Measurements from ENCODE around the gene MTFR1L. TPM values are rescaled to one million over a fixed set of nuclear protein-coding genes. Genes with fewer than 3 reads are reported as not detected.

The MTFR1L gene
- total RNA-seq, 1 experiment from 2014 or later, result 32.5 TPM

GRCh38 chr1:25782608-25783201 lies 37.0 kb upstream of the MTFR1L start:
- Histone ChIP-seq H3K14ac (ENCODE audit: insufficient read depth, low read length) (no peak overlapping the region; the same call in 1 of the 2 replicates), H3K27ac (ENCODE audit: insufficient read length, low read depth, low read length) (no peak overlapping the region), H2AK5ac (ENCODE audit: insufficient read length, low read length) (no peak overlapping the region), H4K5ac (ENCODE audit: insufficient read length, low read depth, low read length) (no peak overlapping the region), H2BK5ac (ENCODE audit: insufficient read length, low read length) (no peak overlapping the region), H3K4ac (ENCODE audit: low read depth, low read length) (no peak overlapping the region), H4K91ac (ENCODE audit: insufficient read length, low read depth, low read length) (no peak overlapping the region), H2BK12ac (ENCODE audit: insufficient read length, low read depth, low read length) (no peak overlapping the region), H3T11ph (ENCODE audit: low read length) (no peak overlapping the region), H4K20me1 (ENCODE audit: control insufficient read depth, insufficient read depth, insufficient read length) (no peaks in the 10 kb centered on the region), H2BK15ac (ENCODE audit: low read depth, low read length) (no peak overlapping the region), H2BK20ac (ENCODE audit: low read depth, low read length, poor library complexity, severe bottlenecking) (no peak overlapping the region), H2BK120ac (ENCODE audit: low read depth, low read length, poor library complexity, severe bottlenecking) (no peak overlapping the region), H3K9ac (ENCODE audit: extremely low read depth, insufficient read length, low read length) (no peak overlapping the region), H3K56ac (ENCODE audit: insufficient read length, low read depth, low read length) (no peak overlapping the region), H3K4me2 (ENCODE audit: insufficient read depth, insufficient read length, low read length) (no peak overlapping the region), H4K8ac (replicated peaks; ENCODE audit: insufficient read length, low read depth, low read length) (no peak overlapping the region), H3K23me2 (ENCODE audit: insufficient read length, low read depth, low read length, poor library complexity, severe bottlenecking) (no peaks in the 10 kb centered on the region), H3K79me2 (ENCODE audit: insufficient read depth, low read length) (no peaks in the 10 kb centered on the region), H3K79me1 (ENCODE audit: insufficient read depth, low read depth, low read length, poor library complexity, severe bottlenecking) (no peaks in the 10 kb centered on the region), H3K4me1 (ENCODE audit: insufficient read depth, low read length) (peaks cover 11% of the 10 kb centered on the region; the same call in 1 of the 2 replicates), H3K23ac (ENCODE audit: insufficient read length, low read depth, low read length) (no peak overlapping the region), H3K18ac (ENCODE audit: insufficient read length, low read depth, low read length) (no peak overlapping the region), H3K9me3 (ENCODE audit: control insufficient read depth, low read depth, low read length) (no peaks in the 10 kb centered on the region), H3K27me3 (ENCODE audit: insufficient read depth, low read length) (no peaks in the 10 kb centered on the region), H2AFZ (ENCODE audit: low read length) (no peak overlapping the region)
- H3K9me3 Mint-ChIP-seq, result no peaks in the 10 kb centered on the region
- no peaks in the 10 kb centered on the region; the same call in 1 of the 2 replicates for H3K27me3 Mint-ChIP-seq (ENCODE audit: low read depth)
- H3K27ac Mint-ChIP-seq, result peak overlapping the region in 2 of 3 experiments; percentile 13 to 88; a peak in 3 of 7 replicates
- no peak overlapping the region for H3K4me3 Mint-ChIP-seq
- no peaks in the 10 kb centered on the region; a peak in 1 of 7 replicates for H3K36me3 Mint-ChIP-seq (ENCODE audit: insufficient read depth in 1 of 3, low read depth in 3 of 3)
- no peak for DNase-seq
- H3K4me1 Mint-ChIP-seq, result peaks cover 62 to 64% of the 10 kb centered on the region in 2 experiments
- no peak for TF ChIP-seq CTCF (conservative IDR thresholded peaks at IDR 0.05)
- WGBS (ENCODE audit: extremely low coverage, insufficient read length, low lambda C conversion rate), result no CpG with 5 or more reads among the region's 18 CpGs
